IMR-90 (cell line): Measurements from ENCODE around the gene DAPK1. TPM values are rescaled to one million over a fixed set of nuclear protein-coding genes. Genes with fewer than 3 reads are reported as not detected.

Source experiments
- ATAC-seq: fragments of 200-7000 bp; cut with Tn5 transposase; 2 replicates; pipeline ENCODE4 v1.9.1; 2020; ENCODE audit warnings: low read depth, mild to moderate bottlenecking, moderate library complexity
- BruUV-seq: library from RNA; stranded (reverse); fragments of 400-500 nt; replicated peaks from 2 replicates; lab custom pipeline; 2021; lab: Mats Ljungman, UMichigan
- CTCF ChIA-PET: fragments of 300-600 bp; formaldehyde crosslinking; extraction: SDS; loops from one replicate; lab custom pipeline; 2021; ENCODE audit warnings: antibody characterized with exemption; lab: Yijun Ruan, JAX
- POLR2A ChIA-PET: fragments of 300-600 bp; sonication (Branson Sonifier 250); formaldehyde crosslinking; loops from one replicate; lab custom pipeline; 2022; ENCODE audit warnings: antibody characterized with exemption; ENCODE audit not compliant: unreplicated experiment; lab: Charles Lee
- DNase-seq: peaks from one replicate; pipeline ENCODE4 v3.0.0; 2013
- H2AFZ ChIP-seq: replicated peaks from 2 replicates; pipeline ENCODE3; 2013; ENCODE audit warnings: low read length, mild to moderate bottlenecking; ENCODE audit not compliant: poor library complexity
- H2AK5ac ChIP-seq: 2 replicates; pipeline ENCODE4 v1.6.1; 2013; ENCODE audit warnings: low read depth, low read length, inconsistent platforms
- H2AK9ac ChIP-seq: replicated peaks from 2 replicates; pipeline ENCODE3; 2013; ENCODE audit warnings: mild to moderate bottlenecking, low read depth, low read length, moderate library complexity; ENCODE audit not compliant: poor library complexity
- H2BK120ac ChIP-seq: 2 replicates; pipeline ENCODE4 v1.6.1; 2013; ENCODE audit warnings: low read depth, low read length, inconsistent platforms
- H2BK15ac ChIP-seq: 3 replicates; pipeline ENCODE4 v1.6.1; 2013; ENCODE audit warnings: low read depth, low read length, inconsistent platforms
- H2BK20ac ChIP-seq: 2 replicates; pipeline ENCODE4 v1.6.1; 2013; ENCODE audit warnings: low read depth, mild to moderate bottlenecking, inconsistent platforms, low read length, moderate library complexity
- H2BK5ac ChIP-seq: 2 replicates; pipeline ENCODE4 v1.6.1; 2013; ENCODE audit warnings: mild to moderate bottlenecking, low read depth, low read length, inconsistent platforms; ENCODE audit not compliant: poor library complexity, severe bottlenecking
- H3K14ac ChIP-seq: replicated peaks from 2 replicates; pipeline ENCODE4 v1.6.1; 2013; ENCODE audit warnings: low read depth, low read length, inconsistent platforms
- H3K18ac ChIP-seq: 2 replicates; pipeline ENCODE4 v1.6.1; 2013; ENCODE audit warnings: low read depth, low read length, control low read depth
- H3K23ac ChIP-seq: 2 replicates; pipeline ENCODE4 v1.6.1; 2013; ENCODE audit warnings: low read depth, low read length, inconsistent platforms
- H3K27ac ChIP-seq: 2 replicates; pipeline ENCODE4 v1.5.1; 2013; ENCODE audit warnings: mild to moderate bottlenecking, control low read depth, low read length; ENCODE audit not compliant: insufficient read depth
- H3K27me3 ChIP-seq: 2 replicates; pipeline ENCODE4 v1.6.1; 2013; ENCODE audit warnings: low read length; ENCODE audit not compliant: control insufficient read depth, insufficient read depth
- H3K36me3 ChIP-seq: 2 replicates; pipeline ENCODE4 v1.6.1; 2013; ENCODE audit warnings: low read length, mixed read lengths; ENCODE audit not compliant: control insufficient read depth, insufficient read depth
- H3K4ac ChIP-seq: 2 replicates; pipeline ENCODE4 v1.6.1; 2013; ENCODE audit warnings: low read depth, low read length, inconsistent platforms
- H3K4me1 ChIP-seq: 2 replicates; pipeline ENCODE4 v1.6.1; 2013; ENCODE audit warnings: low read length, mixed read lengths; ENCODE audit not compliant: control insufficient read depth, insufficient read depth
- H3K4me2 ChIP-seq: 2 replicates; pipeline ENCODE4 v1.6.1; 2013; ENCODE audit warnings: low read depth, mild to moderate bottlenecking, control low read depth, low read length, moderate library complexity
- H3K4me3 ChIP-seq: 2 replicates; pipeline ENCODE4 v1.5.1; 2013; ENCODE audit warnings: low read depth, mild to moderate bottlenecking, control low read depth, low read length, moderate library complexity; ENCODE audit not compliant: insufficient read depth
- H3K56ac ChIP-seq: 2 replicates; pipeline ENCODE4 v1.6.1; 2013; ENCODE audit warnings: low read length, inconsistent platforms; ENCODE audit not compliant: insufficient read depth; ENCODE audit errors: extremely low read depth
- H3K79me1 ChIP-seq, 2 experiments: 2 replicates each; pipeline ENCODE4 v1.6.1; 2013; ENCODE audit warnings: low read length in 2 of 2, inconsistent platforms in 1 of 2, low read depth in 1 of 2
- H3K9ac ChIP-seq: 2 replicates; pipeline ENCODE4 v1.6.1; 2013; ENCODE audit warnings: low read depth, low read length, control low read depth
- H3K9me1 ChIP-seq: 2 replicates; pipeline ENCODE4 v1.6.1; 2013; ENCODE audit warnings: low read length, inconsistent platforms; ENCODE audit not compliant: insufficient read depth
- H3K9me3 ChIP-seq: 2 replicates; pipeline ENCODE4 v1.6.1; 2013; ENCODE audit warnings: low read length; ENCODE audit not compliant: control insufficient read depth, insufficient read depth
- H4K20me1 ChIP-seq: 2 replicates; pipeline ENCODE4 v1.6.1; 2013; ENCODE audit warnings: low read length, inconsistent platforms; ENCODE audit not compliant: insufficient read depth
- H4K5ac ChIP-seq: 2 replicates; pipeline ENCODE4 v1.6.1; 2013; ENCODE audit warnings: mild to moderate bottlenecking, low read depth, low read length, control low read depth
- H4K8ac ChIP-seq, 2 experiments: 2 replicates each; pipeline ENCODE4 v1.6.1; 2013; ENCODE audit warnings: low read depth in 2 of 2, low read length in 2 of 2, control low read depth in 1 of 2, inconsistent platforms in 1 of 2
- H4K91ac ChIP-seq: 2 replicates; pipeline ENCODE4 v1.6.1; 2013; ENCODE audit warnings: low read depth, low read length, inconsistent platforms; ENCODE audit not compliant: insufficient read depth
- CEBPB ChIP-seq: IDR thresholded peaks from 2 replicates; pipeline ENCODE4 v1.6.1; 2012; ENCODE audit warnings: low read depth, low read length, improper control_type of control experiment
- CTCF ChIP-seq: conservative IDR thresholded peaks from 2 replicates; pipeline ENCODE4 v1.5.1; 2012; ENCODE audit warnings: mild to moderate bottlenecking, low read depth, low read length, improper control_type of control experiment
- MAFK ChIP-seq: IDR thresholded peaks from 2 replicates; pipeline ENCODE4 v1.6.1; 2012; ENCODE audit warnings: low read depth, low read length, improper control_type of control experiment
- MXI1 ChIP-seq: IDR thresholded peaks from 2 replicates; pipeline ENCODE4 v1.6.1; 2012; ENCODE audit warnings: low read depth, mild to moderate bottlenecking, low read length, moderate library complexity, borderline replicate concordance
- NFE2L2 ChIP-seq: fragments of 150-350 bp; IDR thresholded peaks from 2 replicates; pipeline ENCODE4 v1.6.1; 2016; ENCODE audit warnings: low read depth, mild to moderate bottlenecking, low read length
- POLR2A ChIP-seq: IDR thresholded peaks from 2 replicates; pipeline ENCODE4 v1.6.1; 2012; ENCODE audit warnings: mild to moderate bottlenecking, low read depth, low read length
- RAD21 ChIP-seq: IDR thresholded peaks from 2 replicates; pipeline ENCODE4 v1.6.1; 2012; ENCODE audit warnings: low read length, improper control_type of control experiment
- SMC3 ChIP-seq: fragments of 150-350 bp; IDR thresholded peaks from 2 replicates; pipeline ENCODE4 v1.6.1; 2016; ENCODE audit warnings: low read depth, mild to moderate bottlenecking, antibody characterized with exemption, low read length, moderate library complexity
- WGBS, 2 experiments: methylation state at CpG; one replicate each; pipeline versions ENCODE4 v1.1.5 to v1.1.7; 2013; ENCODE audit warnings: missing lambda C conversion rate in 2 of 2; ENCODE audit not compliant: insufficient read length in 1 of 2; ENCODE audit errors: extremely low coverage in 2 of 2; 5-methylcytosine and 5-hydroxymethylcytosine counted together
- dilution Hi-C: fragments of 300-500 bp; cut with HindIII; formaldehyde crosslinking; loops from one replicate; pipeline ENCODE4 v1.14.3; 2018; ENCODE audit warnings: low sequenced_read_pairs; ENCODE audit not compliant: unreplicated experiment
- in situ Hi-C: fragments of 300-500 bp; cut with MboI; formaldehyde crosslinking; loops from 3 replicates; pipeline ENCODE4 v1.14.3; 2019; ENCODE audit warnings: low sequenced_read_pairs, inconsistent platforms, mixed read lengths
- intact Hi-C: fragments of 100-400 bp; cut with micrococcal nuclease; formaldehyde crosslinking; loops from 2 replicates; pipeline ENCODE4 v1.10.0; 2022
- polyA plus RNA-seq, 3 experiments: library from polyadenylated mRNA; depleted of rRNA; stranded (reverse); fragments of >200 nt; gene quantifications; 2 replicates each; pipeline ENCODE4 v1.2.3, GENCODE V29; 2012; ENCODE audit warnings: low replicate concordance in 1 of 3
- total RNA-seq: library from RNA; depleted of rRNA; stranded (reverse); fragments of >200 nt; gene quantifications from 2 replicates; pipeline ENCODE4 v1.2.3, GENCODE V29; 2012
- TF ChIP-seq, protein P1 (sequence below): fragments of 150-350 bp; IDR thresholded peaks from 2 replicates; pipeline ENCODE4 v1.6.1; 2016; ENCODE audit warnings: low read depth, mild to moderate bottlenecking, low read length, moderate library complexity, borderline replicate concordance
- TF ChIP-seq, protein P2 (sequence below): fragments of 150-350 bp; IDR thresholded peaks from 2 replicates; pipeline ENCODE4 v1.6.1; 2017; ENCODE audit warnings: mild to moderate bottlenecking, antibody characterized with exemption, low read length, low read depth

DAPK1 gene
- total and polyA plus RNA-seq, 2 of the 4 experiments (the other 2 are of a cell fraction), result under 0.01 to 0.03 TPM

GRCh38 chr9:87647114-87647513 lies 149.4 kb downstream of the DAPK1 start:
- Histone ChIP-seq H3K36me3 (no peaks in the 10 kb centered on the region), H3K4me2 (no peak overlapping the region), H3K4ac (no peak overlapping the region), H3K79me1 (no peaks in the 10 kb centered on the region), H3K27ac (no peak overlapping the region), H2BK5ac (no peak overlapping the region), H3K23ac (no peak overlapping the region), H4K91ac (no peak overlapping the region), H3K56ac (no peak overlapping the region), H3K27me3 (peaks cover 12% of the 10 kb centered on the region; the same call in 1 of the 2 replicates), H3K4me3 (no peak overlapping the region), H3K18ac (no peak overlapping the region), H4K20me1 (no peaks in the 10 kb centered on the region), H2AK9ac (no peak overlapping the region), H4K8ac (no peak overlapping the region), H2AFZ (no peak overlapping the region), H2BK120ac (no peak overlapping the region), H3K9me3 (no peaks in the 10 kb centered on the region), H2BK20ac (no peak overlapping the region), H4K5ac (no peak overlapping the region), H3K9me1 (no peaks in the 10 kb centered on the region), H3K9ac (no peak overlapping the region), H2AK5ac (no peak overlapping the region), H2BK15ac (no peak overlapping the region), H3K14ac (no peak overlapping the region), H3K4me1 (no peaks in the 10 kb centered on the region; the same call in 1 of the 2 replicates)
- POLR2A ChIA-PET, result no interaction called here
- dilution Hi-C loops (no loop called here), intact Hi-C loops (no loop called here), in situ Hi-C loops (no loop called here)
- no TSS peak for BruUV-seq
- ATAC-seq, result no peak
- TF ChIP-seq CEBPB (no peak), MAFK (no peak), SMC3 (no peak), NFE2L2 (no peak), MXI1 (no peak), POLR2A (no peak), CTCF (no peak), RAD21 (no peak)
- TF ChIP-seq, protein P1, sequence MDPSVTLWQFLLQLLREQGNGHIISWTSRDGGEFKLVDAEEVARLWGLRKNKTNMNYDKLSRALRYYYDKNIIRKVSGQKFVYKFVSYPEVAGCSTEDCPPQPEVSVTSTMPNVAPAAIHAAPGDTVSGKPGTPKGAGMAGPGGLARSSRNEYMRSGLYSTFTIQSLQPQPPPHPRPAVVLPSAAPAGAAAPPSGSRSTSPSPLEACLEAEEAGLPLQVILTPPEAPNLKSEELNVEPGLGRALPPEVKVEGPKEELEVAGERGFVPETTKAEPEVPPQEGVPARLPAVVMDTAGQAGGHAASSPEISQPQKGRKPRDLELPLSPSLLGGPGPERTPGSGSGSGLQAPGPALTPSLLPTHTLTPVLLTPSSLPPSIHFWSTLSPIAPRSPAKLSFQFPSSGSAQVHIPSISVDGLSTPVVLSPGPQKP, result no peak
- TF ChIP-seq, protein P2, sequence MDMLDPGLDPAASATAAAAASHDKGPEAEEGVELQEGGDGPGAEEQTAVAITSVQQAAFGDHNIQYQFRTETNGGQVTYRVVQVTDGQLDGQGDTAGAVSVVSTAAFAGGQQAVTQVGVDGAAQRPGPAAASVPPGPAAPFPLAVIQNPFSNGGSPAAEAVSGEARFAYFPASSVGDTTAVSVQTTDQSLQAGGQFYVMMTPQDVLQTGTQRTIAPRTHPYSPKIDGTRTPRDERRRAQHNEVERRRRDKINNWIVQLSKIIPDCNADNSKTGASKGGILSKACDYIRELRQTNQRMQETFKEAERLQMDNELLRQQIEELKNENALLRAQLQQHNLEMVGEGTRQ, result no peak
- DNase-seq, result no peak
- 80% methylated on average over 2 of the region's 8 CpGs; no CpG with 5 or more reads in 1 of the 2 experiments for WGBS, 2 experiments
- CTCF ChIA-PET, result no interaction called here
